DOHH2 (cell line): Measurements from ENCODE around the gene IARS2.
"Not testable (repeated sequence)": the region's sequence is repeated elsewhere in the genome, so short reads cannot be mapped to it uniquely, and the experiment has no call there.

Source experiments
- H3F3A ChIP-seq: fragments of 200-600 bp; sonication (generic), shearing (Covaris generic); 2 replicates; pipeline ENCODE4 v1.6.0; 2016; ENCODE audit warnings: antibody characterized with exemption, mild to moderate bottlenecking; ENCODE audit not compliant: control insufficient read depth, insufficient read depth
- H3K27ac ChIP-seq: fragments of 200-600 bp; sonication (generic); 2 replicates; pipeline ENCODE4 v1.5.1; 2014; ENCODE audit warnings: low read depth, mild to moderate bottlenecking, low read length, moderate library complexity
- H3K27me3 ChIP-seq: fragments of 200-600 bp; sonication (generic); 2 replicates; pipeline ENCODE4 v1.6.1; 2014; ENCODE audit warnings: mild to moderate bottlenecking, low read length, mixed read lengths; ENCODE audit not compliant: control insufficient read depth
- H3K36me3 ChIP-seq: fragments of 200-600 bp; sonication (generic); 2 replicates; pipeline ENCODE4 v1.6.1; 2014; ENCODE audit warnings: mild to moderate bottlenecking, low read length, moderate library complexity, mixed read lengths; ENCODE audit not compliant: control insufficient read depth
- H3K4me1 ChIP-seq: fragments of 200-600 bp; sonication (generic); 2 replicates; pipeline ENCODE4 v1.6.1; 2014; ENCODE audit warnings: mild to moderate bottlenecking, low read length, mixed read lengths; ENCODE audit not compliant: control insufficient read depth
- H3K4me2 ChIP-seq: fragments of 200-600 bp; sonication (generic); 2 replicates; pipeline ENCODE4 v1.6.0; 2014; ENCODE audit warnings: mild to moderate bottlenecking, low read length, moderate library complexity
- H3K4me3 ChIP-seq: fragments of 200-600 bp; sonication (generic); 2 replicates; pipeline ENCODE4 v1.5.1; 2014; ENCODE audit warnings: mild to moderate bottlenecking, low read length, mixed read lengths
- H3K79me2 ChIP-seq: fragments of 200-600 bp; sonication (generic); 2 replicates; pipeline ENCODE4 v1.6.1; 2014; ENCODE audit warnings: mild to moderate bottlenecking, low read length, mixed read lengths; ENCODE audit not compliant: control insufficient read depth
- H3K9me2 ChIP-seq: fragments of 200-600 bp; sonication (generic); replicated peaks from 2 replicates; pipeline ENCODE4 v1.6.1; 2014; ENCODE audit warnings: mild to moderate bottlenecking, low read length, mixed read lengths; ENCODE audit not compliant: control insufficient read depth
- H3K9me3 ChIP-seq: fragments of 200-600 bp; sonication (generic); 2 replicates; pipeline ENCODE4 v1.6.1; 2014; ENCODE audit warnings: antibody characterized with exemption, low read length, mixed read lengths; ENCODE audit not compliant: control insufficient read depth, insufficient read depth
- H4K20me1 ChIP-seq: fragments of 200-600 bp; sonication (generic); 2 replicates; pipeline ENCODE4 v1.6.0; 2014; ENCODE audit warnings: low read depth, mild to moderate bottlenecking, antibody characterized with exemption, low read length, moderate library complexity; ENCODE audit not compliant: control insufficient read depth, insufficient read depth
- CTCF ChIP-seq: fragments of 200-600 bp; sonication (generic); IDR thresholded peaks from one replicate; pipeline ENCODE4 v1.5.1; 2014; ENCODE audit warnings: antibody characterized with exemption, mild to moderate bottlenecking, low read depth, low read length; ENCODE audit not compliant: poor library complexity, severe bottlenecking
- EZH2phosphoT487 ChIP-seq: fragments of 200-600 bp; sonication (generic); IDR thresholded peaks from 2 replicates; pipeline ENCODE4 v1.6.1; 2017; ENCODE audit warnings: borderline replicate concordance, mild to moderate bottlenecking, antibody characterized with exemption, low read length, moderate library complexity, mixed read lengths

IARS2 gene

GRCh38 chr1:220077887-220078286 lies 16.0 kb upstream of the IARS2 start:
- H3K9me3 ChIP-seq, result no peaks in the 10 kb centered on the region
- no peaks in the 10 kb centered on the region for H3K27me3 ChIP-seq
- H4K20me1 ChIP-seq, result peaks cover 2% of the 10 kb centered on the region; the same call in 1 of the 2 replicates
- H3K36me3 ChIP-seq, result peaks cover 74% of the 10 kb centered on the region
- no peak overlapping the region for H3K4me3 ChIP-seq
- no peaks in the 10 kb centered on the region for H3K9me2 ChIP-seq
- H3K27ac ChIP-seq, result no peak overlapping the region
- H3F3A ChIP-seq, result 0 out of 2 replicates have a peak, but pooled peaks cover 4% of the 10 kb centered on the region
- H3K4me1 ChIP-seq, result no peaks in the 10 kb centered on the region
- H3K4me2 ChIP-seq, result no peak overlapping the region
- TF ChIP-seq EZH2phosphoT487 (no peak), CTCF (no peak)
- peaks cover 70% of the 10 kb centered on the region for H3K79me2 ChIP-seq

GRCh38 chr1:220084460-220084859 lies 9.5 kb upstream of the IARS2 start:
- Histone ChIP-seq H3K79me2 (peaks cover 98% of the 10 kb centered on the region), H3K27ac (peak overlapping the region; percentile 82; the same call in 1 of the 2 replicates), H3K4me2 (peak overlapping the region; percentile 71), H3K4me3 (no peak overlapping the region), H3K27me3 (no peaks in the 10 kb centered on the region), H3F3A (peaks cover 15% of the 10 kb centered on the region), H3K36me3 (peaks cover 63% of the 10 kb centered on the region), H4K20me1 (peaks cover 2% of the 10 kb centered on the region; the same call in 1 of the 2 replicates), H3K9me2 (no peaks in the 10 kb centered on the region), H3K4me1 (peaks cover 40% of the 10 kb centered on the region), H3K9me3 (no peaks in the 10 kb centered on the region)
- TF ChIP-seq EZH2phosphoT487, result no peak
- TF ChIP-seq CTCF, result no peak

GRCh38 chr1:220086261-220086686 lies 7.7 kb upstream of the IARS2 start:
- not testable (repeated sequence) for H4K20me1 ChIP-seq, H3K9me3 ChIP-seq, H3K27me3 ChIP-seq, H3K9me2 ChIP-seq
- H3K36me3 ChIP-seq, result peaks cover 48% of the 10 kb centered on the region
- H3K4me1 ChIP-seq, result peaks cover 45% of the 10 kb centered on the region
- H3K4me2 ChIP-seq, result peak overlapping the region; percentile 71
- H3K79me2 ChIP-seq, result peaks cover 82% of the 10 kb centered on the region
- peak overlapping the region; percentile 82 for H3K27ac ChIP-seq
- H3K4me3 ChIP-seq, result peak overlapping the region; percentile 88
- peaks cover 20% of the 10 kb centered on the region for H3F3A ChIP-seq
- TF ChIP-seq CTCF, result peak; percentile 56
